Erythroblast (primary cell): ENCODE data around the gene MBD1.

Experiments
- GATA1 ChIP-seq: IDR thresholded peaks from 2 replicates; pipeline ENCODE4 v1.6.1; 2011; ENCODE audit warnings: low read depth, mild to moderate bottlenecking, control low read depth, low read length, moderate library complexity
- POLR2A ChIP-seq: IDR thresholded peaks from 2 replicates; pipeline ENCODE4 v1.6.1; 2011; ENCODE audit warnings: mild to moderate bottlenecking, low read length

- TF ChIP-seq POLR2A = no peak
- no peak for TF ChIP-seq GATA1
Measured at GRCh38 chr18:50273203-50274043, 7.9 kb downstream of the MBD1 start.
